Fibroblast of villous mesenchyme (primary cell): Measurements from ENCODE around the gene ANKK1. TPM values are rescaled to one million over a fixed set of nuclear protein-coding genes. Genes with fewer than 3 reads are reported as not detected.

ENCODE experiments used
- DNase-seq: peaks from one replicate; pipeline ENCODE4 v3.0.0-alpha.2; 2010; ENCODE audit warnings: low read depth
- H3K4me3 ChIP-seq: 2 replicates; pipeline ENCODE4 v1.5.1; 2011; ENCODE audit warnings: low read depth, mild to moderate bottlenecking, low read length
- CTCF ChIP-seq: IDR thresholded peaks from 2 replicates; pipeline ENCODE4 v1.5.1; 2012; ENCODE audit warnings: low read depth, mild to moderate bottlenecking, low read length; ENCODE audit not compliant: insufficient read depth
- small RNA-seq: library from RNA; depleted of rRNA; stranded (forward); fragments of <200 nt; gene quantifications from one replicate; pipeline ENCODE3, GENCODE V24; 2012
- total RNA-seq: library from RNA; depleted of rRNA; stranded (reverse); fragments of >200 nt; gene quantifications from 2 replicates; pipeline ENCODE4 v1.2.3, GENCODE V29; 2012

ANKK1 gene
- total RNA-seq, 1 donor, result under 0.01 TPM

GRCh38 chr11:113447621-113448315 lies 60.2 kb downstream of the ANKK1 start:
- H3K4me3 ChIP-seq, result no peak overlapping the region
- peak; percentile 61 for DNase-seq
- TF ChIP-seq CTCF, result no peak

- no peak overlapping the region for H3K4me3 ChIP-seq
- DNase-seq, result no peak
- no peak for TF ChIP-seq CTCF
Measured at GRCh38 chr11:113448316-113448677, 60.7 kb downstream of the ANKK1 start.

GRCh38 chr11:113449743-113450142 lies 62.2 kb downstream of the ANKK1 start:
- no peak overlapping the region for H3K4me3 ChIP-seq
- DNase-seq, result no peak
- TF ChIP-seq CTCF, result no peak

Small RNAs within 50 kb of the gene (small RNA-seq; reads per million reads assigned to genes)
- not detected for gene MIR4301

Other genes starting within 250 kb of the ANKK1 start
- gene TTC12, start 73.2 kb upstream of the ANKK1 start, total RNA-seq, result 16.0 and 21.9 TPM in 2 replicates
- not detected in 2 replicates for gene DRD2, start 87.6 kb downstream of the ANKK1 start, total RNA-seq